Measurements from ENCODE around the gene CACNA1A.

The CACNA1A gene

DNA sequence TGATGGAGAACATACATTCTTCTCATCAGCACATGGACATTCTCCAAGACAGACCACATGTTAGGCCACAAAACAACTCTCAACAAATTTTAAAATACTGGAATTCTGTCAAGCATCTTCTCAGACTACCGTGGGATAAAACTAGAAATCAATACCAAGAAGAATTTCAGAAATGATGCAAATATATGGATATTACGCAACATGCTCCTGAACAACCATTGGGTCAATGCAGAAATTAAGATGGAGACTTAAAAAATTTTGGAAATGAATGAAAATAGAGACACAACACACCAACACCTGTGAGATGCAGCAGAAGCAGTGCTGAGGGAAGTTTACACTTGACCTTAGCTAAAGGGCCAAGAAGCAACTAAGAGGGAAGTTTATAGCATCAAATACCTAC is 162.8 kb downstream of the CACNA1A start:
- DNase-seq (ENCODE audit: low read depth): no peak
- TF ChIP-seq, protein P1, sequence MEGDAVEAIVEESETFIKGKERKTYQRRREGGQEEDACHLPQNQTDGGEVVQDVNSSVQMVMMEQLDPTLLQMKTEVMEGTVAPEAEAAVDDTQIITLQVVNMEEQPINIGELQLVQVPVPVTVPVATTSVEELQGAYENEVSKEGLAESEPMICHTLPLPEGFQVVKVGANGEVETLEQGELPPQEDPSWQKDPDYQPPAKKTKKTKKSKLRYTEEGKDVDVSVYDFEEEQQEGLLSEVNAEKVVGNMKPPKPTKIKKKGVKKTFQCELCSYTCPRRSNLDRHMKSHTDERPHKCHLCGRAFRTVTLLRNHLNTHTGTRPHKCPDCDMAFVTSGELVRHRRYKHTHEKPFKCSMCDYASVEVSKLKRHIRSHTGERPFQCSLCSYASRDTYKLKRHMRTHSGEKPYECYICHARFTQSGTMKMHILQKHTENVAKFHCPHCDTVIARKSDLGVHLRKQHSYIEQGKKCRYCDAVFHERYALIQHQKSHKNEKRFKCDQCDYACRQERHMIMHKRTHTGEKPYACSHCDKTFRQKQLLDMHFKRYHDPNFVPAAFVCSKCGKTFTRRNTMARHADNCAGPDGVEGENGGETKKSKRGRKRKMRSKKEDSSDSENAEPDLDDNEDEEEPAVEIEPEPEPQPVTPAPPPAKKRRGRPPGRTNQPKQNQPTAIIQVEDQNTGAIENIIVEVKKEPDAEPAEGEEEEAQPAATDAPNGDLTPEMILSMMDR (IDR thresholded peaks at IDR 0.05; ENCODE audit: insufficient read depth, low read depth, low read length, missing control alignments): no peak
- no peak overlapping the region for H3K4me3 ChIP-seq (ENCODE audit: low read depth, low read length)

DNA sequence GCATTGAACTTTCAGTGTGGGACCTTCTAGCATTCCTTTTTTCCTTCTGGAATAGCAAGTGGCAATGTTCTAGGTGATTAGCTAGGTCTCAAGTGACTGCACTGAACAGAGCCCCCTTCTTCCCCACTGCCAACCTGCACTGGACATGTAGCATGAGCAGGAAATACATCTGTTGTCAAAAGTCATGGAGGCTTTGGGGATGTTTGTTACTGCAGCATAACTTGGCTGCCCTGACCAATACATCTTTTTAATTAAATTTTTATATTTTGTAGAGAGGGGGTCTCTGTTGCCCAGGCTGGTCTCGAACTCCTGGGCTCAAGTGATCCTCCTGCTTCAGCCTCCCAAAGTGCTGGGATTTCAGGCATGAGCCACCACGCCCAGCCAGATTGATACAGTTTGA is 163.6 kb downstream of the CACNA1A start:
- no peak for DNase-seq (ENCODE audit: low read depth)
- TF ChIP-seq, protein P1 (IDR thresholded peaks at IDR 0.05; ENCODE audit: insufficient read depth, low read depth, low read length, missing control alignments): no peak
- H3K4me3 ChIP-seq (ENCODE audit: low read depth, low read length): no peak overlapping the region

DNA sequence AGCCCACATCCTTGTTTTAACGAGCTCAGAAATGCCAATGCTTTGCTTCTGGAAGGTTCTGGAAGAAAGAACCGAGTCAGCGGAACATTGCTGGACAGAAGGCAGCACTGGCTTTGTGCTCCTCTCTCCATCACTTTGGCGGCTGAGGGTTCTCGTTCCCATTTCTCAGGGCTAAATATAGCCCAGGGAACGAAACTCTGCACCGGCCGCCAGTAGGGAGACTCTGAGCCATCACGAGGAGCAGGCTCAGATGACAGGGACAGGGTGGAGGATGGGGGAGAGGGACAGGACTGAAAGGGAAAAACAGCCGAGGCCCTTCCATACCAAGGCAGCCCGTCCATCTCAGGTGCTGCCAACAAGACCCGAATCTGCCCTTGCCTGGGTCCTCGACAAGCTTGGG is 166.4 kb downstream of the CACNA1A start:
- TF ChIP-seq, protein P1 (IDR thresholded peaks at IDR 0.05; ENCODE audit: insufficient read depth, low read depth, low read length, missing control alignments): no peak
- no peak overlapping the region for H3K4me3 ChIP-seq (ENCODE audit: low read depth, low read length)
- DNase-seq (ENCODE audit: low read depth): no peak

DNA sequence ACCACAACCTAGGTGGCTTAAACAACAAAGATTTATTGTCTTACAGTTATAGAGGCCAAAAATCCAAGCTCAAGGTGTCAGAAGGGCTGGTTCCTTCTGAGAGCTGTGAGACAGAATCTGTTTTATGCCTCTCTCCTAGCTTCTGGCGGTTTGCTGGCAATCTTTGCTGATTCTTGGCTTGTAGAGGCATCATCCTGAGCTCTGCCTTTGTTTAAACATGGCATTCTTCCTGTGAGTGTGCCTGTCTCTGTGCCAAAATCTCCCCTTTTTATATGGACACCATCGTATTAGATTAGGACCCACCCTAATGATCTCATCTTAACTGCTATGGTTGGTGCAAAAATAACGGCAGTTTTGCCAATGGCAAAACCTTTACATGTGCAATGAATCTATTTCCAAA is 169.1 kb downstream of the CACNA1A start:
- no peak overlapping the region for H3K4me3 ChIP-seq (ENCODE audit: low read depth, low read length)
- TF ChIP-seq, protein P1 (IDR thresholded peaks at IDR 0.05; ENCODE audit: insufficient read depth, low read depth, low read length, missing control alignments): no peak
- no peak for DNase-seq (ENCODE audit: low read depth)

DNA sequence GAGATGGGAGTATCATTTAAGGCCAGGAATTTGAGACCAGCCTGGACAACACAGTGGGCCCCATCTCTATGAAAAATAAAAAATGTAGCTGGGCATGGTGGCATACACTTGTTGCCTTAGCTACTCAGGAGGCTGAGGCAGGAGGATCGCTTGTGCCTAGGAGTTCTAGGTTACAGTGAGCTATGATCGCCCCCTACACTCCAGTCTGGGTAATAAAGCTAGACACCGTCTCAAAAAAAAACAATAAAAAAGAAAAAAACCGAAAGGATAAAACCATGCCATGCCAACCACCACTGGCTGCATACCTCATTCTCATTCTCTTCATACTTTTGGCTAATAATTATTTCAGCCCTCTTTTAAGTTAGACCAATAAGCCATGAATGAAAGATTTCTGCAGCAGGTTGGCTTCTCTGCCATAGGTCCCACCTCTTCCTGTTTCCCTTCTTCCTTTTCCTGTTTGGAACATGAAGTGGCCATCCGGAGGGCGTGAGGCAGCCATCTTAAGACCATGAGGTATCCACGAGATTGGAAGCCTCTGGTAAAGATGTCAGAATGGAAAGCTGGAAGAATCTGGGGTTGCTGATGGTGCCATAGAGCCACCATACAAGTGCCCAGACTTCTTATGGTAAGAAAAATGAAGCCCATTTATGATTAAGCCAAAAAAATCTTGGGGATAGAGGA is 171.3 kb downstream of the CACNA1A start:
- TF ChIP-seq, protein P1 (IDR thresholded peaks at IDR 0.05; ENCODE audit: insufficient read depth, low read depth, low read length, missing control alignments): no peak
- DNase-seq (ENCODE audit: low read depth): no peak
- no peak overlapping the region for H3K4me3 ChIP-seq (ENCODE audit: low read depth, low read length)

DNA sequence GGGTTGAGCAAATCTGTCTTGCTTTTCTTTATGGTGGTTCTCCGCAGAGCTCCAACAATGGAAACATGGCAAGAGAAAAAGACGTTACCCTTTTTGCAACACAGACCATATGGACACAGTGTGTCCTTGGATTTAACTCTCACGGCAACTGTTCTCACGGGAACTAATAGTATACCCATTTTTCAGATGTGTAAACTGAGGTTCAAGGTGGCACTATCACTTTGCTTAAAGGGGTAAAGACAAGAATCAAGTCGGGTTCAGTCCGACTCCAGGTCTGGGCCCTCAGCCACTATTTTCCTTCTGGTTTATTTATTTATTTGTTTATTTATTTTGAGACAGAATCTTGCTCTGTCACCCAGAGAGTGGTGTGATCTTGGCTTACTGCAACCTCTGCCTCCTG is 176.0 kb downstream of the CACNA1A start:
- DNase-seq (ENCODE audit: low read depth): no peak
- H3K4me3 ChIP-seq (ENCODE audit: low read depth, low read length): no peak overlapping the region
- TF ChIP-seq, protein P1 (IDR thresholded peaks at IDR 0.05; ENCODE audit: insufficient read depth, low read depth, low read length, missing control alignments): no peak

DNA sequence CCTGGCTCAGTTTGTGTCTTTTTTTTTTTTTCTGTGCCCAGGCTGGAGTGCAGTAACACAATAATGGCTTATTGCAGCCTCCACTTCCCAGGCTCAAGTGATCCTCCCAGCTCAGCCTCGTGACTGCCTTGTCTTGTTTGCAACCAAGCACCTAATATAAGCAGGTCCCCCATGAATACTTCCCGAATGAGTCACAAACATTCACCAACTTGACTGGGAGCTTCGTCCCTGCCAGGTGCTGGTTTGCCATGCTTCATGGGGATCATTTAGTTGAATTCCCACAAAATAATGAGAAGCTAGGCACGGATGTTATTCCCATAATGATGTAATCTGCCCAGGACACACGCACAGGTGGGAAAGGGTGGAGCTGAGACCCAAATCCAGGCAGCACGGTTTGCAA is 176.5 kb downstream of the CACNA1A start:
- TF ChIP-seq, protein P1 (IDR thresholded peaks at IDR 0.05; ENCODE audit: insufficient read depth, low read depth, low read length, missing control alignments): no peak
- H3K4me3 ChIP-seq (ENCODE audit: low read depth, low read length): no peak overlapping the region
- DNase-seq (ENCODE audit: low read depth): no peak

Data from GM12865 (cell line).